GM23338 (cell line): ENCODE measurements around the gene NFYA. TPM values are rescaled to one million over a fixed set of nuclear protein-coding genes. Genes with fewer than 3 reads are reported as not detected.

Experiments used
- JUNB ChIP-seq: IDR thresholded peaks from one replicate; pipeline ENCODE4 v1.6.1; 2016; ENCODE audit warnings: antibody characterized with exemption; ENCODE audit not compliant: unreplicated experiment
- POLR2AphosphoS5 ChIP-seq: IDR thresholded peaks from 2 replicates; pipeline ENCODE4 v1.6.1; 2016; ENCODE audit warnings: antibody characterized with exemption, low read depth
- REST ChIP-seq: IDR thresholded peaks from one replicate; pipeline ENCODE4 v1.6.1; 2018; ENCODE audit warnings: antibody characterized with exemption; ENCODE audit not compliant: unreplicated experiment
- STAT1 ChIP-seq: IDR thresholded peaks from one replicate; pipeline ENCODE4 v1.6.1; 2016; ENCODE audit warnings: antibody characterized with exemption; ENCODE audit not compliant: unreplicated experiment
- ZNF114 ChIP-seq: fragments of 250-450 bp; sonication (Bioruptor Pico); IDR thresholded peaks from 2 replicates; pipeline ENCODE4 v1.5.0; 2020; ENCODE audit warnings: mild to moderate bottlenecking, moderate library complexity
- ZNF462 ChIP-seq: fragments of 250-450 bp; sonication (Bioruptor Pico); IDR thresholded peaks from 2 replicates; pipeline ENCODE4 v1.5.0; 2020; ENCODE audit warnings: mild to moderate bottlenecking, moderate library complexity
- polyA plus RNA-seq: library from polyadenylated mRNA; unstranded; fragments of >200 nt; fragmentation: Nextera tagmentation; extraction: Ambion mirVana; gene quantifications from 2 replicates; pipeline ENCODE4 v1.2.1, GENCODE V29; 2016
- total RNA-seq: library from RNA; depleted of rRNA; stranded (reverse); fragments of >200 nt; shearing (Covaris generic); gene quantifications from 2 replicates; pipeline ENCODE4 v1.2.3, GENCODE V29; 2014
- TF ChIP-seq, protein P1 (sequence below), 2 experiments: fragments of 200-600 bp in 1 of 2; sonication (generic) in 1 of 2; conservative IDR thresholded peaks; 2 replicates each; pipeline versions ENCODE4 v1.5.1 to v1.6.1; 2016 to 2017; ENCODE audit warnings: antibody characterized with exemption in 2 of 2, low read depth in 2 of 2, mild to moderate bottlenecking in 2 of 2, moderate library complexity in 1 of 2
- TF ChIP-seq, protein P2 (sequence below): IDR thresholded peaks from 2 replicates; pipeline ENCODE4 v1.6.1; 2016; ENCODE audit warnings: antibody characterized with exemption

Gene NFYA
- total and polyA plus RNA-seq, 2 experiments from 2014 or later = 10.8 to 39.1 TPM

DNA sequence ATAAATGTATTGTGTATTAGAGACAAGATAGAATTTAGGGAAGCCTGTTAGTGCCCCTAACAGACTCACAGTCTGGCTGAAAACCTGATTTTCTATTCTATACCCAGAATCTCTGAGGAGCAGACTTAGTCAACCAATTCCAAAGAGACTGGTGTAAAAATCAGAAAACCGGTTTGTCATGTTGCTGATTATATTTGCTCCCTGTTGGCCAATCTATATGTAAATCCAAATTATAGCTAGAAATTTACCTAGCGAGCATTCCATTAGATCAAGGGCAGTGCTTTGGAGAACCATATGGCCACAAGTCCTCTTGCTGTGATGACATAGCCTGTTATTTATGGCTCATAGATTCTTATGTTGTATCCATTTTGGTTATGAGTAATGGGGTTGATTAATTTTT is 4.8 kb downstream of the NFYA start (continued):
- no peak for TF ChIP-seq ZNF462
- TF ChIP-seq, protein P1, sequence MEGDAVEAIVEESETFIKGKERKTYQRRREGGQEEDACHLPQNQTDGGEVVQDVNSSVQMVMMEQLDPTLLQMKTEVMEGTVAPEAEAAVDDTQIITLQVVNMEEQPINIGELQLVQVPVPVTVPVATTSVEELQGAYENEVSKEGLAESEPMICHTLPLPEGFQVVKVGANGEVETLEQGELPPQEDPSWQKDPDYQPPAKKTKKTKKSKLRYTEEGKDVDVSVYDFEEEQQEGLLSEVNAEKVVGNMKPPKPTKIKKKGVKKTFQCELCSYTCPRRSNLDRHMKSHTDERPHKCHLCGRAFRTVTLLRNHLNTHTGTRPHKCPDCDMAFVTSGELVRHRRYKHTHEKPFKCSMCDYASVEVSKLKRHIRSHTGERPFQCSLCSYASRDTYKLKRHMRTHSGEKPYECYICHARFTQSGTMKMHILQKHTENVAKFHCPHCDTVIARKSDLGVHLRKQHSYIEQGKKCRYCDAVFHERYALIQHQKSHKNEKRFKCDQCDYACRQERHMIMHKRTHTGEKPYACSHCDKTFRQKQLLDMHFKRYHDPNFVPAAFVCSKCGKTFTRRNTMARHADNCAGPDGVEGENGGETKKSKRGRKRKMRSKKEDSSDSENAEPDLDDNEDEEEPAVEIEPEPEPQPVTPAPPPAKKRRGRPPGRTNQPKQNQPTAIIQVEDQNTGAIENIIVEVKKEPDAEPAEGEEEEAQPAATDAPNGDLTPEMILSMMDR (conservative IDR thresholded peaks at IDR 0.05; ENCODE audit: low read depth in 2 of 2) = no peak
- TF ChIP-seq POLR2AphosphoS5 = no peak
- TF ChIP-seq STAT1 = no peak
- no peak for TF ChIP-seq ZNF114
- TF ChIP-seq, protein P2, sequence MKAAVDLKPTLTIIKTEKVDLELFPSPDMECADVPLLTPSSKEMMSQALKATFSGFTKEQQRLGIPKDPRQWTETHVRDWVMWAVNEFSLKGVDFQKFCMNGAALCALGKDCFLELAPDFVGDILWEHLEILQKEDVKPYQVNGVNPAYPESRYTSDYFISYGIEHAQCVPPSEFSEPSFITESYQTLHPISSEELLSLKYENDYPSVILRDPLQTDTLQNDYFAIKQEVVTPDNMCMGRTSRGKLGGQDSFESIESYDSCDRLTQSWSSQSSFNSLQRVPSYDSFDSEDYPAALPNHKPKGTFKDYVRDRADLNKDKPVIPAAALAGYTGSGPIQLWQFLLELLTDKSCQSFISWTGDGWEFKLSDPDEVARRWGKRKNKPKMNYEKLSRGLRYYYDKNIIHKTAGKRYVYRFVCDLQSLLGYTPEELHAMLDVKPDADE = no peak
- TF ChIP-seq JUNB = no peak
- no peak for TF ChIP-seq REST
